Measurements from ENCODE around the gene WDR36.

WDR36 gene

DNA sequence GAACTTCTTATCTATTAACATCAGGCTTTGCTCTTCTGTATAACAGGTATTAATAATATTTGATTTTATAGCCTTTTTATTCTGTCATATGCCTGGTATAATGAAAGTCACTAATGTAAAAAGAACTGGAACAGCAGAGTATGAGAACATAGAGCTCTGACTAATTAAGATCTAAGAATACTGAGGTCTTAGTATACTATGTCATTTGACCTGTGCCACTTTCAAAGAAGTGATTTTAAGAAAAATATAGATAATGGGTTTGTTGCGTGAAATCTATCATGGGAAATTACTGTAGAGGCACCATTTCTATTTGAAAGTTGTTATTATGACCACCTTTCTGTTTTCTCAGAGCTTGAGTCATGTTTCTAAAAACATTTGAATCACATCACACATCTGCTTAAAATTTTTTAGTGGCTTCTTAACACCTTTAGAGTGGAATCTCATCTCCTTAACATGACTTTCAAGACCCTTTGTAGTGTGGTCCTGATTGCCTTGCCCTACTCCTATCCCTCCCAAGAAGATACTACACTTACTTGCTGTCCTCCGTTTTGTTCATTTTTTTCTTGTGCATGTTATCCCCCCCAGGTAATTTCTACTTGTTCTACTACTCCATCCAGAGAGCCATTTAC, 14.3 kb downstream of the WDR36 start:
- DNase-seq (ENCODE audit: low read depth, low spot score): no peak

DNA sequence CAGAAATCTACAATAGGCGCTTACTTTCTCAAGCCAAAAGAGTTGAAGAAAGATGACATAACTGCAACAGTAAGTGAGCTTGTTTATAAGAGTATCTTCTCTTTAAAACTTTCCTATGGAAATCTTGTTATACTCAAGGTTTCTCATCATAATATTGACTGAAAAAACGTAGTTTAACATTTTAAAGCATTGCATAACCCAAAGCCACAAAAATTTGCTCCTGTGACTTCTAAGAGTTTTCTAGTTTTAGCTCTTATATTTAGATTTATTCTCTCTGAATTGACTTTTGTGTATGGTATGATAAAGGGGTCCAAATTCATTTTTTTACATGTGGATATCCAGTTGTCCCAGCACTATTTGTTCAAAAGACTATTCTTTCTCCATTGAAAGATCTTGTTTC, 15.2 kb downstream of the WDR36 start:
- DNase-seq (ENCODE audit: low read depth, low spot score): no peak

DNA sequence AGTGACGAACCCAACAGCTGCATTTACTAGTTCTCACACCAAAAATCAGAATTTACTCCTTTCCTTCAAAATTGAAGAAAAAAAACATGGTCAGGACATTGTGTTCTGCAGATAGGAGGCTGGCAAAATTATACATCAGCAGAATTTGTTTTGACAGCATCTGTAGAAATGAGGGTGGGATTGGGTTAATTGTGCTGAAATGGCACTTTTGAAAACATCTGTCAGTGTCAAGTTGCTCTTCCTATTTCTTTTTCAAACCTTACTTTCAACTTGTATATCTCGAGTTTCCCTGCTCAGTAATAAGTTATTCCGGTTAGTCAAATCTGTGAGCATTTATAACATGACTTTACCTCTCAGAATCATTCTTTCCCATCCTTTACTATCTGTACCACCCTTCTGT, 19.8 kb downstream of the WDR36 start:
- no peak for DNase-seq (ENCODE audit: low read depth, low spot score)

DNA sequence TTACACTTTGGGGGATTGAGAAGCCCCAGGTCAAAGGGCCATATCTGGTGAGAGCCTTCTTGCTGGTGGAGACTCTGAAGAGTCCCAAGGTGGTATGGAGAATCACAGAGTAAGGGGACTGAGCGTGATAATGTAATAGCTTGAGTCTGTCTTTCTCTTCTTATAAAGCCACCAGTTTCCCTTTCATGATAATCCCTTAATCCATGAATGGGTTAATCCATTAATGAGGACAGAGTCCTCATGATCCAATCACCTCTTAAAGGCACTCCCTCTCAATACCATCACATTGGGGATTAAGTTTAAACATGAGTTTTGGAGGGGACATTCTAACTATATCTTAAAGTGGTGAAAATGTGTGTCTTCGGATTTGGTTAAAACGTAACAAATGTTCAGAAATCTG, 21.5 kb downstream of the WDR36 start:
- DNase-seq (ENCODE audit: low read depth, low spot score): no peak

DNA sequence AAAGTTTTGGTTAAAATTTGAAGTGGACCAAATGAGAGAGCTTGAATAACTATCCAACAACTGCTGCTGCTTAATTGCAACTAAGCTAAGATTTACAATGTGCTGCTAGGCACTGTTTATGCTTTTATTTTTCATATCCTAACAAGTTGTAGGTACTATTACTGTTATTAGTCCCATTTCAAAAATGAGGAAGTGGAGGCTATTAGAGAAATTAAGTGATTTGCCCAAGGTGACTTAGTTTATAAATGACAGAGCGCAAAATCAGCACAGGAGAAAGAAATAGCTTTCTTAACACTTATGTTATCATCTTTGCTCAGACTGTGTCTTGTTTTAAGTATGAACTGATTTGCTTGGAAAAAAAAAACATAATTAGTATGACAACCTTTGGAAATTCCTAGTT, 23.1 kb downstream of the WDR36 start:
- no peak for DNase-seq (ENCODE audit: low read depth, low spot score)

DNA sequence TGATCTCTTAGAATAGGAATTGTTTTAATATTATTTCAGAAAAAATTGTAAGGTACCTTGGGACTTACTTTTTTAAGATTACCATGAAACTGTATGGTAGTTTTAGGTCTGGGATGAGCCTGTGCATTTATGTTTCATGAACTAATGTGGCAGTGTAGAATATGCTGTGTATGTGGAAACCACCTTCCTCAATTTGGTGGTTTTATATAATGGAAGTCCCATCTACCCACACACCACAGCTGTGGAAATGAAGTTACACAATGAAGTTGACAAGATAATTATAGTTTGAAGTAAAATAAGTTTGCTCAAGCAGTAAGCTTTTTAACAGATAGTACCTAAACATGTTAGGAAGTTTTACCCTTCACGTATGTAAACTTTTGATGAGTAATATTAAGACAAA, 24.4 kb downstream of the WDR36 start:
- no peak for DNase-seq (ENCODE audit: low read depth, low spot score)

DNA sequence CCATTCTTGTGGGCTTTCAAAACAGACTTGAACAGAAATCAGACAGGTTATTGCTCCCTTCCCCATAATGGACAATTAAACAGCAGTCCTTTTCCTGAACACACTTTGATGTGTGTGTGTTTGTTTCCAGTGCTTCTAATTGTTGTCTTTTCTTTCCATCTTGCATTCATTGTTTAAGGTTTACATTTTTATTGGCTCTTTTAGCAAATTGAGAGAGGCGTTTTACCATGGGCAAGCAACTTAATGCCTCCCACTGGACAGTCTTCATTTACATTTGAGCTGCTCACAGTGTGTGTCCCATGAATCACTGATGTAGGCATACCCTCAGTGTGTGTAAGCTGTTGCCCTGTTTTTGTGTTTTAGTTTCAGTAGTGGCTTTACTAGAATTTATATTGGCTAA, 25.0 kb downstream of the WDR36 start:
- no peak for DNase-seq (ENCODE audit: low read depth, low spot score)

DNA sequence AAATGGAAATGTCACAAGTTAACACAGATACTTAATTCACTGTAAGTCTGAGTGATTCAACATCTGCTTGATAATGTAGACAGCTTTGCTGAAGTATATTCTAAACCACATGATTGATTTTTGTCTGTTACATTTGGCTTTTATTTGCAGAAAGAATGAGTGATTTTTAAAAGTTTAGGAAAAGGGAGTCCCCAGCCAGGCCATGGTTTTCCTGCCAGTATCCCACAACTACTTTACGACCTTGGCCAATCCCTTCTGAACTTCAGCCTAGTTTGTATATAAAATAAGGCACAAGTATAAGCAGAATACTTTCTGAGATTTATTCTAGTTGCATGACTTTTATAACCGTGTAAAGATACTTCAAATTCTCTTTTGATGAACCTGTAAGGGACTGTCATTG, 27.1 kb downstream of the WDR36 start:
- DNase-seq (ENCODE audit: low read depth, low spot score): no peak

DNA sequence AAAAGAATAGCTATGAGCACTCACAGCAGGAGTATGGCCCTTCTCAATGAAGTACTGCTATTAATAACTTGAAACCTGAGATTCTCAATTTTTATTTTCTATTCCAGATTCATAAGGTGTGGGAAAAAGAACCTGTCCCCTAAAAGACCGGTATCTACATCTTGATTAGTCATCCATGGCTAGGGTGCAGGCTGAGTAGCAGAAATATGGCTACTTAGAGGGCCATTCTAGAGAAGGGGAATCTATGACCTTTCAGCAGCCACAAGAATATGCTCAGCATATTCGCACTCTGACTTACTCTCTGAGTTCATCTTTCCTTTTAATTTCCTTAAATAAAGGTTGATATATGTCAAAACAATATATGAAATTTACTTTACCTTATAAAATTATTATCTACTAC, 27.7 kb downstream of the WDR36 start:
- no peak for DNase-seq (ENCODE audit: low read depth, low spot score)

DNA sequence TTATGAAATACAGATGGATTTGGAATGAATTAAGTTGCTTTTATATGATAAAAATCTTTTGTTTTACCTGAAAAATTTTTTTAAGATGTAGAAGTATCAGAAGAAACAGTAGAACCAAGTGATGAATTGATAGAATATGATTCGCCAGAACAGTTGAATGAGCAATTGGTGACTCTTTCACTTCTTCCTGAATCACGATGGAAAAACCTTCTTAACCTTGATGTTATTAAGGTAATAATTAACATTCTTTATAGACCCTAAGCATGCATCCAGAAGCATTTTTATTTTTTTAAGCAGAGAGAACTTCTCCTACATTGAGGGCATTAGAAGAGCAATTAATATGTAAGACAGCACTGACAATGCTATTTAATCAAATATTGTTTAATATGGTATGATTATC, 28.8 kb downstream of the WDR36 start:
- no peak for DNase-seq (ENCODE audit: low read depth, low spot score)

DNA sequence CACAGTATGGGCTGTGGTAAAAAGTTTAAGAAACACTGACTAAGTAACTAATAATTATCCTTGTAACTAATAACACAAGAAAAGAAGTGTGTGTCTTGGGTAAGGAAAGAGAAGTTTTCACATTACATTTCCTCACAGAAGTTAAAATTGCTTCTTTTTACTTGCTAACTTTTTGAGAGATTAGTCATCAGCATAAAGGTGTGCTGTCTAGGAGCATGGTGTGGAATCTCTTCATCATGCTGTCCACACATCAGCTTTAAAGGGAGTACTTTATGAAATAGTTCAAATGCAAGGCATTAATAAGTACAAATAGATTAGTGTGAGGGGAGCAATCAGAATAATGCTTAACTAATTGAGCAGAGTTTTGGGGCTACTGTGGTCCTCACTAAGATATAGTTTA, 29.8 kb downstream of the WDR36 start:
- DNase-seq (ENCODE audit: low read depth, low spot score): no peak

DNA sequence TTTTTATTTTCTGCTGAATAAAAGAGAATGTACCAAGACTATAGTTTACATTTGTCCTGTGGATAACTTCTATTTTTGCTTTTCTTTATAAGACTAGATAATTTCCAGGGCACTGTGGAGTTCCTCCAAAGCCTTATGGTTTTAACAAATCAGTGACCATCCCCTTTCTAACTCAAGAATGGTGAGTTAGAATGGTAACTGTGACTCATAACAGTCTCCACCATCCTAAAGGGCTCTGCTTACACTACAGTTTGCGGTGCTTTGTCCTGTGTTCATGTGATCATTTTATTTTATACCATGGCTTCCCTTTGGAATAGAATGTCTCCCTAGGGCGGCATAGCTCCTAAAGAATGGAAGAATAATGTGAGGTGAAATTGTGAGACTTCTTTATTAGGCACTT, 30.2 kb downstream of the WDR36 start:
- no peak for DNase-seq (ENCODE audit: low read depth, low spot score)

DNA sequence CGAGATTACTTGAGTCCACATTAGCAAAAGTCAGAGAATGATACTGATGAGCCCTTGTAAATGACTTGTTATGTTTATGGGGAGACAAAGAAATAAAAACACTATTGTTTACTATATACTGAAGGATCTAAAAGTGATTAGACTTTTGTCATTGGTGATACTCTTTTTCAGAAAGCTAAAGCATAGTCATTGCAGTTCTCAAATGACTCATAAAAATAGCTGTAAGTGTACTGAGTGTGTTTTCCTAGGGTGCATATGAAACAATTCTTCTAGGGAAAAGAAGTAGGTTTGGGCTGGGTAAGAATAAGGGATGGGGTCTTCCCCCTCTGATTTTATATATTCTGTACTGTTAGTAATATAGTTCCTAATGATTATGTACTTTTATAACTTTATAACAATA, 32.6 kb downstream of the WDR36 start:
- DNase-seq (ENCODE audit: low read depth, low spot score): no peak

DNA sequence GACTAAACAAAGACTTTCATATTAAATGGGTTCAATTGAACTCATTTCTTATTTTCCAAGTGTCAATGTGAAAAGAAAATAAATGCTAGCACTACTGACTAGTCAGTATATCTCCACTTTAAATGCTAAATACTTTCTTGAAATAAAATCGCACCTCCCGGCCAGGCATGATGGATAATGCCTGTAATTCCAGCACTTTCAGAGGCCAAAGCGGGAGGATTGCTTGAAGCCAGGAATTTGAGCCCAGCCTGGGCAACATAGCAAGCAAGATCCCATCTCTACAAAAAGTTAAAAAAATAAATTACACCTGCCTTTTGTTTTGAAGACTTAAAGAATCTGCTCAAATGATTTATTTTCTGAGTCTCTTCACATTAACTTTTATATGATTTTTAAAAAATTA, 34.7 kb downstream of the WDR36 start:
- DNase-seq (ENCODE audit: low read depth, low spot score): no peak

DNA sequence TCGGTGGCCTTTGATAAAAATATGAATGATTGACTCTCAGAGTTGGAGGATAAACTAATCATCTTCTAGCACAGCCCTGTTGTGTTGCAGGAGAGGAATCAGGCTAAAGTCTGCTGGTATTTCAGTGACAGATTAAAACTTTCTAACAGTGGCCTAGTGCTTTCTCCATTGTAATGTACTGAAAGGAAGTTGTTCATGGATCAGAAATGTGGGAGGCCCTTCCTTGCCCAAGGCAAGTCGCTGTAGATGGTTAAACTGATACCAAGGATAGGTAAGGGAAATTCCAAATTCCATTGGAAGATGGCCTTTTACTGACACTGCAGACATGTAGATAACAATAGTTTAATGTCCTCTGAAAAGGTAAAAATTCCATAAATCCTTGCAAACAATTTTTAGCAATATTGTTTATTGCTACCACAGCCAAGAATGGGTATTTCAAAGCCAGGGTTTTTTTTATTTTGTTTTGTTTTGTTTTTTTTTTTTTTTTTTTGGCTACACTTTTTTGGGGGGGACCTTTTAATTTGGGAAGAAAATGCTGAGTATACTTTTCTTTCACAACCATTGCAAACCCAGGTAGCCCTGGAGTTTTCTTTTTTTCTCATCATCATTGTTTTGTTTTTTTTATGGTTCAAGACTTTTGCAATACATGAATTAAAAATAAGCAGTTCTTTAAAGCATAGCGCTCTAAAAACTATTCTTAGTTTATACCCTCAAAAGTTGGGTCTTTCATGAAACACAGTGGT, 35.5 kb downstream of the WDR36 start:
- DNase-seq (ENCODE audit: low read depth, low spot score): no peak

DNA sequence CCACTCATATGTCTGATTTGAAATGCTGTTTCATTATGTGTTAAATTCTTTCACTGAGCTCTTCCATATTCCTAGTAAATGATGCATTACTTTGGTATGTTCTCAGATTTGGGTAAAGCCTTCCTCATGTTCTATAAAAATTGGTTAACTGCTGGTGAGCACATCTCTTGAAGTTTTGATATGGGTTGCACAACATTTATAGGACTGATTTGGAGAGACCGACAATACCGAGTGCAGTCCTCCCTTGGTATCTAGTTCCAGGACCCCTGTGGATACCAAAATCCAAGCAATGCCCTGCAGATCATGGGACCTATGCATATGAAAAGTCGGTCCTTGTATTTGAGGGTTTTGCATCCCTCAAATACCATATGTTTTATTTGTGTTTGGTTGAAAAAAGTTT, 37.8 kb downstream of the WDR36 start:
- DNase-seq (ENCODE audit: low read depth, low spot score): no peak

DNA sequence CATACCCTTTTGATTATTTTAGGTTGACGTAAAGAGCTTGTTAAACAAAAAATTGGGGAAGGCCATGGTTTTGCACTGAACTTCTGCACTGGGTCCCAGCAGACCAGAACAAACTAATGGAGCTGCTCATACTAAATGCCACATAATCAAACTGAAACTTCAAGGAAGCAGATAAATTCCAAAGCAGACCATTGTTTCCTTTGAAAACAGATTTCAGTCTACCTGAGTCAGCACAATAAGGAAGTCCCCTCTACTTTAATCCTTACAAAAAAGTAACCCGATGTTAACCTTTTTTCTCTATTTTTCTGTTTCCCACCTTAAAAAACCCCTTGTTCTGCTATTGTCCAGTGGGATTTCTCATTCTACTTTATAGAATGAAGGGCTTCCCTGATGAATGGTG, 39.2 kb downstream of the WDR36 start:
- no peak for DNase-seq (ENCODE audit: low read depth, low spot score)

DNA sequence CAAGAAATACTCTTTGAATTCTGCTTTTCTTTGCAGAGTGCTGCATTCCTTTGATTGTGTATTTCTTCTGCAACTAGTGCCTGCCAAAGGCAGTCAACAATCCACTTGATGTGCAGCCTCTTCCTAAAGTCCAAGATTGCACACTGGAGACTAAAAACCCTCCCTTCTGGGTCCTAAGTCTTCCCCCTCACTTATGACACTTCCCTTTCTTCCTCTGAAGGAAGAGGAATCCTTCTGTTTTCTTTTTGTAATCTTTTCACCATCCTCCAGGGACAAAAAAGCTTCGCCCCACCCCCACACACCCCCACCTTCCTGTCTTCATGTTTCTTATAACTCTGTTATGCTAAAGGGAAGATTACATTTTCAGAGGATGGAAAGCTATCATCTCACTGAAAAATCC, 39.9 kb downstream of the WDR36 start:
- DNase-seq (ENCODE audit: low read depth, low spot score): no peak

DNA sequence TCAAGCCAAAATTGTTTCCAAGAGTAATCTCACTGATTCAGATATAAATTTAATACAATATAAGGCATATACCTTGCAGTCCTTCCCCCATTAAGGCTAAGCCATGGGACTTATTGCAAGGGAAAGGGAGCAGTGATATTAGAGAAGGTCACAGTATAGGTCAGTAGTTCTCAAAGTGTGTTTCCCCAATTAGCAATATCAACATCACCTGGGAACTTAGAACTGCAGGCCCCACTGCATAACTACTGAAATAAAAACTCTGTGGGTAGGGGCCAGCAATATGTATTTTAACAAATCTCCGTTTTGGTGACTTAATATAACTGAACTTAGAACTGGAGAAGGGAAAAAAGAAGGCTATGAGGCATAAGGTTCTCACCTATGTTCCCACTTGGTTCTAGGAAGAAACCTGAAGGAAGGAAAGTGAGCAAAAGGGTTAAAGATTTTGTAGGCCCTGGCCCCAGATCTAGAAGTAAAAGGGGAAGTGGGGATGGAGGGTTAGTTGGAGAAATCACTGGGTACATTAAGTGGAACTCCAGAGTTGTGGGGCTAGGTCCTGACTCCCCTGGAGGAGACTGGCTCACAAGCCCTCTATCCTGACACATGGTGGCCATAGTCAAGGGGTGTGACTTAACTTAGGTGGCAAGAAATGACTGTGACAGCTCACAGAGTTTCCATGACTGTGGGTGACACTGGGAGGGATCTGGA, 40.7 kb downstream of the WDR36 start:
- DNase-seq (ENCODE audit: low read depth, low spot score): no peak

DNA sequence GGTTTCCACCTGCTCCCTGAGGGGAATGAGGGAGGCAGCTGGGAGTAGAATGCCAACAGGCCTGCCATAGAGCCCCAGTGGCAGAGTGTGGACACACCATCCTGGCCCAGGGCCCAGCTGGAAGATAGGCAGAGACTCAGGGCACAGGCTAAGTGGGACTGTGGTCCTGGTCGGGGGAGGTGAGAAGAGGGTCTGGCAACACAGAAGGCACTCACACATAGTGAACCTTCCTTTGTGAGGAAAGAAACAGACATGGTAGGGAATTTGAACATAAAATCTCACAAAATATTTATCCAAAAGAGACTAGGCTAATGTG, 41.2 kb downstream of the WDR36 start:
- no peak for DNase-seq (ENCODE audit: low read depth, low spot score)

DNA sequence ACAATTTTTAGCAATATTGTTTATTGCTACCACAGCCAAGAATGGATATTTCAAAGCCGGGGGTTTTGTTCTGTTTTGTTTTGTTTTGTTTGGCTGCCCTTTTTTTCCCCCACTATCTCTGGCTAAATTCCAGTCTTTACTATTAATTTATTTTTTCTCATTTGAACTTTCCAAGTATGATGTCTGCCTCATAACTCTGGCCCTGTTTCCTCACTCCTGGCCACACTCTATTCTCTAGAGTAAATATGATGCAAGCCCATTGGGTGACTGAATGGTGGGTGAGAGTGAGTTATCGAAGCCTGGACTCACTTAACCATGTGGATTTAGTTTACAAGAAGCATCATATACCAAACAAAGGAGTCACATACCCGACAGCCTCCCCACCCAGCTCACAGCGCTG, 41.9 kb downstream of the WDR36 start:
- no peak for DNase-seq (ENCODE audit: low read depth, low spot score)

DNA sequence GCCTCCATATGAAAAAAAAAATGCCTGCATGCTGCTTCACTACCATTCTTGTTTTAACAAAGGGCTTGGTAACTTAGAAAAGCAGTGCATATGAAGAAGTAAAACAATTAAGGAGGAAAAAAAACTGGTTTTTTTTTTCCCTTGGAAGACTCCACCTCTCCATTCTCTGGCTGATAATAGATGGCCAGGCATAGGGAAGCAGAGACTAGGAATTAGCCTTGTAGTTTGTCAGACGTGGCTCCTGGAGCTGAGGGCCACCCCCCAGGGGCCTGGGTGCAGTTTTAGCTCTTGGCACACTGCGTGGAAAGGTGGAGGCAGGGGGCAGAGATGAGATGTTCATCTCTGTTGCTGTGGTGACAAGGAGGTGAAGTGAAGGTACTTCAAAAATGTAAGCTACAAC, 42.7 kb downstream of the WDR36 start:
- no peak for DNase-seq (ENCODE audit: low read depth, low spot score)

DNA sequence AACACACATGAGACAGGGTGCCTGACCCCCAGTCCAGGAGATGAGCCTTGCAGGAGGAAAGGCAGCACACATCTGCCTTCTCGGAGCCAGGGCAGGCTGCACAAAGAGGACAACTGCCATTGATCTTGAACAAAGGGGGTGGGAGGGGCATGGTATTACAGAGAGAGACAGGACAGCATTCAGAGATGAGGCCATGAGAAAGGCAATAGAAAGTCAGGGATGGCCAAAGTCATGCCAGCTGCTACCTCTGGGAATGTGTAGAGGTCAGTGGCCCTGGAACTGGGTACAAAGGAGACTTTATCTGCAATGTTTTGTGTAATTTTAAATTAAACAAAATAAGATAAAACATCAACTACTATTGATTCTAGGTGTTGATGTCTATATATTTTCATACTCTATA, 43.2 kb downstream of the WDR36 start:
- no peak for DNase-seq (ENCODE audit: low read depth, low spot score)
